OCI-M2 (cell line): ENCODE results near the gene PARM1.

Experiments
- DNase-seq: peaks from one replicate; lab custom pipeline; 2025; ENCODE audit not compliant: unreplicated experiment; lab: John Stamatoyannopoulos, UW

The PARM1 gene

GRCh38 chr4:74942251-74942917 is 9.5 kb downstream of the PARM1 start:
- no peak for DNase-seq

DNA sequence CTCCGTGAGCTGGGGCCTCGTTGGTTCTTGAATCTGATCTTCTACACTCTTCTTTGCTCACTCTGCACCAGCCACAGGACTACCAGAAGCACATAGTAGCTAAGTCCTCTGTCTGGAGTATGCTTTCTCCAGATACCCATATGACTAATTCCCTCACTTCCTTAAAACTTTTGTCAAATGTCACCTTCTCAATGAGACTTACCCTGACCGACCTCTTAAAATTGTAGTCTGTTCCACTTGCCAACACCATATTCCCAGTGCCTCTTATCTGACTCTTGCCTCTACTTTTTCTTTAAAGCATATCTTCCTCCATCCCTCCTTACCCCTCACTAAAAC is 10.0 kb downstream of the PARM1 start:
- no peak for DNase-seq

- DNase-seq: no peak
Measured at GRCh38 chr4:74944354-74944793, 11.5 kb downstream of the PARM1 start.

DNA sequence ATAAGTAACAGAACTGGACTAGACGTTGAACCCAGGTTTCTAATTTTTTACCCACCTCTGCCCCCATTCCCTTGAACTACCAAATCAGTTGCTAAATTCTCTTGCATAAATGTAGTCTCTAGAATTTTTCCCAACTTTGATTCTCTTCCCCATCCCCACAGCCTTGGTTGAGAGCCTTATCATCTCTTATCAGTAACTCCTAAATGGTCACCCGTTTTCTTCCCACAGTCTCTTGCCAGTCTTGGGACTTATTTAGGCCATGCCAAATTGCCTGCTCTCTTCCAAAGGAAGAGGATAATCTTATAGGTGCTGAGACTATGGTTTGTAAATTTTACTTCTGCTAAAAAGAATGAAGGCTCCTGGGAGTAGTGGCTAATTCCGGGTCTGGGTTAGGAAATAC is 13.3 kb downstream of the PARM1 start:
- DNase-seq: no peak

DNA sequence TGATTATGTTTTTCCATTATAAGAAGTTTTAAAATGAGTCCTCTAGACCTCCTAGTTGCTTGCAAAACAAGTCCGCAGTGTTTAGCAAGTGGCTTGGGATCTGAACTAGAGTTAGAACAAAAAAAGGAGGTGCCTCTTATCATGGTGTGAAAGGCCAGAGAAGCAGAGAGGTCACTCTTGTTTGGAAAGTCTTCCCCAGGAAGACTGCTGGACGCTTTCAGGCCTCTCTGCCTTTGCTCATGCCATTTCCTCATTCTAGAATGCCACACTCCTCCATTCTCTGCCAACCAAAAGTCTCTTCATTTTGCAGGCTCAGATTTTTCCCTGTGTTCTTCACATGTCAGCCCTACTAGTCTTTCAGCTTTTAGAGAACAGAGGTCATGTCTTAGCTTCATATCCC is 14.9 kb downstream of the PARM1 start:
- DNase-seq: no peak

- DNase-seq: no peak
Measured at GRCh38 chr4:74948236-74948635, 15.3 kb downstream of the PARM1 start.

GRCh38 chr4:74950200-74950599 is 17.3 kb downstream of the PARM1 start:
- DNase-seq: no peak

DNA sequence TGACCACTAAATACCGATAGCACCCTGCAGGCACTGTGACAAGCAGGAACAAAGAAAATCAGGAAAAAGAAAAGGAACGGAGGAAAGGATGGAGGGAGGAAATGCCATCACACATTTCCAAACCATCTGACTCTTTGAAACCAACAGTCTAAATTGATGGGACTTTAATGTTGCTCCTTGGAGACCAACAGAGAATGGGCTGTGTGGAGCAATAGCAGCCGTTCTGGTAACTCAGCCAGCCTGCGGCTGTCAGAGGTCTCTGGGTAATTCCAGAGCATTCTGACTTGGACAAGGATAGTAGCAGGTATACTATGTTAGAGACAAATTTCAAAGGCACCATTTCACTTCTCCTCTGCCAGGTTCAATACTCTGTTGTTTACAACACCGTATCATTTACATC is 18.0 kb downstream of the PARM1 start:
- DNase-seq: no peak

GRCh38 chr4:74953647-74954046 is 20.7 kb downstream of the PARM1 start:
- DNase-seq: no peak

GRCh38 chr4:74958881-74959280 is 26.0 kb downstream of the PARM1 start:
- DNase-seq: no peak

- DNase-seq: no peak
Measured at GRCh38 chr4:74961230-74961629, 28.3 kb downstream of the PARM1 start.

DNA sequence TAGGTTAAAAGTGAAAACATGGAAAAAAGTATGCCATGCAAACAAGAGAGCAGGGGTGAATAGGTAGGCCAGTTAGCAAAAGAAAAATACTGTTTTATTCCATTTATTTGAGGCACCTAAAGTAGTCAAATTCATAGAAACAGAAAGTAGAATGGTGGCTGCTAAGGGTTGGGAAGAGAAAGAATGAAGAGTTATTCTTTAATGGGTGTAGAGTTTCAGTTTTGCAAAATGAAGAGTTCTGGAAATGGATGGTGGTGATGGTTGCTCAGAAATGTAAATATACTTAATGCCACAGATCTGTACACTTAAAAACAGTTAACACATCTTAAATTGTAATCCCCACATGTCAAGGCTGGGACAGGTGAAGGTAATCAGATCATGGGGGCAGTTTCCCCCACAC is 29.7 kb downstream of the PARM1 start:
- no peak for DNase-seq

GRCh38 chr4:74964311-74964710 is 31.4 kb downstream of the PARM1 start:
- no peak for DNase-seq

DNA sequence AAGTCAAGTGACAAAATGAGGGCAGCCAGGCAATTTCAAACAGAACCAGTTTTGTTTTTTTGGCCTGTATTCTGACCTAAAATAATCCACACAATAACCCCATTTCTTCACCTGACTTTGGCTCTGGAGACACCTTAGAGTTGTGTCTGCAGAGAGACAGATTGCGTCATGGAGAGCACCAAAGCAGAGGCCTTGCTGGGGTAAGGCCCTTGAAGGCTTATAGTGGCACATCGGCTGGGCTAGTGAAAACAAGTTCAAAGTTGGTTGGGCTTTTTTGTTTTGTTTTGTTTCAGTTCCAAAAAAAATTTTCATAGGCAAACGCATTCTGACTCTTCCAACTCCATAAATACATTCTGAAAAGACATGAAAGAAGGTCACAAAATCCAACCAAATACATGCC is 34.4 kb downstream of the PARM1 start:
- DNase-seq: no peak

DNA sequence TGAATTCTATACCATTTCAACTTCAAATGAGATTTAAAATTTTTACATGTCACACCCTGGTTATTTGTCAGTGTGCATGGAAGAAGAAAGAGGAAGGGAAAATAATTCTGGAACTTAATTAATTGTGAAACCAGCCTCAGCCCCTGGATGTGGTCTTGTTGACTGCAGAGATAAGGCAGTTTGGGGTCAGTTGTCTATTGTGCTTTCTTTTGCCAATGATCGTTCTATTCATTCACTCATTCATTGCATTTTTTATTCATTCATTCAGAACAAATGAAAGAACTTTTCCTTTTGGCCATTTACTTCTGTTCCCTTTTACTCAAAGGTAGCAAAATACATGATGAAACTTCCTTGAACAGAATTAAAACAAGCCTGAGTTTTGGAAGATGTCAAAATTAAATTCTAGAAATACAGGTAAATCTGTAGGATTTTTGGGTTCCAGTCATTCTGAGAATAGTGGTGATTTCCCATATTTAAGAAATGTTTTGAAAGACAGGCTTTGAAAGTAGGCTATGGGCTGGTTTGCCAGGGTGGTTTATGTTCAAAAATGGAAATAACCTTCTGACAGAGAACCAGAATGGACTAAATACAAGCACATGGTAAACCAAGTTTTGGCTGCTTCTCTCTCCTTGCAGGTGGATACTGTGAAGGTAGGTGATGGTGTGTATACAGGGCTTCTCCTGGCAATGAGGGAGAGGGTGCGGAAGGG is 35.7 kb downstream of the PARM1 start:
- DNase-seq: no peak

DNA sequence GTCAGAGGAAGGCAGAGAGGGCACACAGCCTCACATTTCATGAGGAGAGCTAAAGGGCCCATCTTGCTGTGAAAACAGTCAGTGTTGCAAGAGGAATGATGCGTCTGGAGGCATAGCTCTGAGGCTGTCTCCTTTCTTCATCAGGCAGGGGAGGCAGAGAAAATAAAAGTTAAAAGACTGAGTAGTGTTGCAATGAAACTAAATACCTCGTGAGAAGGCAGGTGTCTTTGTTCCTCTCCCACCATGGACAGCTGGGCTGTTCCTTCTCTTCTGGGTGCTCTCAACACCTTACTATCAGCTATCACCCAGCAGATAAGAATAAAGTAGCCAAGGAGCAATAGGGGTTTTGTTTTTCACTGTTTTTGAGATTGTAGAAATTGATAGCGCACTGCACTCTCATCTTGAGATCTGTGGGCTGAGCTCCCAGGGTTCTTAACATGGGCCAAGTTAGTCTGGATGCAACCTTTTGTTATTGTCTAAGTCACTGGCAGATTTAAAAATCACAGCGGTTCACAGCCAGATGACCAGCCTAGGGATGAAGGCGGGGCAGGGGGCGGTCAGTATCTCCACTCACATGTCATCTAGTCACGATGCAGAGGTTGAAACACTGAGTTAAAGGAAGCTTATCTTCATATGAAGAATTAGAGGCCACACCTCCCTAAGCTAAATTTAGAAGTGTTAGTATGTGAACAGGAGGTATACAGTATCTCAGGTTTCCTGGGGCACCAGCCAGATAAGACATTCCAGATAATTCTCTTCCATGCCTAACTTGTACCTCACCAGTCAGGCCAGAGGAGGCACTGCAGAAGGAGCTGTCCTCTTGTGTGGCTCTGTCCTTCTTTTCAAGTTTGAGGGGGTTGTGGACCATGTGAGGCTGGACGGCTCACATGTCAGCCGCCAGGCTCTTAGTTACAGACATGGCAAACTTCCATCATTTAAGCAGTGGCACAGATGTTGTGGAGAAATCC is 36.9 kb downstream of the PARM1 start:
- DNase-seq: no peak

GRCh38 chr4:74970577-74970976 is 37.7 kb downstream of the PARM1 start:
- no peak for DNase-seq

DNA sequence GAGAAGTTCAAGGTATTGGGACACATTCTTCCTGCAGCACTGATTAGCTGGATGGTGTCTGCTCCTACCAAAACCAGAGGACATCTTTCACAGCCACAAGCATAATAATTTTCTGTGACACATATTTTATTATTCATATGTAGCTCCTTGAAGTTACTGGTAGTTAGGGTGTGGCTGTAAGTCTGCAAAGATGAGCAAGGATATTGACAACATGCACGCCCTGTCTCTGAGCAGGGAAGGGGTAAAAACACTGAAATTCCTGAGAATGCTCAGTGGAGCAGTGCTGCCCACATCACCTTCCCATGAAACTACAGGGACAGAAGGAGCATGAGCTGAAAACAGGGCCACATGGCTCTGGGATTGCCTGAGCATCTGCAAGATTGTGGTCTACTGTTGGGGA is 38.9 kb downstream of the PARM1 start:
- DNase-seq: no peak

GRCh38 chr4:74975082-74975481 is 42.2 kb downstream of the PARM1 start:
- DNase-seq: no peak

GRCh38 chr4:74975848-74976824 is 43.2 kb downstream of the PARM1 start:
- no peak for DNase-seq
